Activated naive CD8-positive, alpha-beta T cell treated with anti-CD3 and anti-CD28 coated beads for 36 hours (primary cell): ENCODE measurements around the gene ITGB3. TPM values are rescaled to one million over a fixed set of nuclear protein-coding genes. Genes with fewer than 3 reads are reported as not detected.

Experiments
- DNase-seq: peaks from one replicate; pipeline ENCODE4 v3.0.0; 2021
- H3K27ac Mint-ChIP-seq: one replicate; pipeline ENCODE4 v1.8.0; 2022; ENCODE audit warnings: mild to moderate bottlenecking, moderate library complexity, mixed read lengths
- H3K27me3 Mint-ChIP-seq: one replicate; pipeline ENCODE4 v1.8.0; 2022; ENCODE audit warnings: mild to moderate bottlenecking, mixed read lengths
- H3K36me3 Mint-ChIP-seq: one replicate; pipeline ENCODE4 v1.8.0; 2021; ENCODE audit warnings: mild to moderate bottlenecking, mixed read lengths
- H3K4me1 Mint-ChIP-seq: one replicate; pipeline ENCODE4 v1.8.0; 2021; ENCODE audit warnings: mixed read lengths
- H3K4me3 Mint-ChIP-seq: one replicate; pipeline ENCODE4 v1.8.0; 2022; ENCODE audit warnings: mild to moderate bottlenecking, moderate library complexity, mixed read lengths
- H3K9me3 Mint-ChIP-seq: one replicate; pipeline ENCODE4 v1.8.0; 2022; ENCODE audit warnings: mixed read lengths
- total RNA-seq, 2 experiments: library from RNA; stranded (reverse); gene quantifications; one replicate each; pipeline ENCODE4 v1.2.3, GENCODE V29; 2021

The ITGB3 gene
- total RNA-seq, 2 experiments from 2014 or later, result 0.06 TPM; not detected in 1

GRCh38 chr17:47287639-47288038 lies 34.0 kb downstream of the ITGB3 start:
- Mint-ChIP-seq H3K9me3 (no peaks in the 10 kb centered on the region), H3K27ac (no peak overlapping the region), H3K27me3 (no peaks in the 10 kb centered on the region), H3K4me3 (no peak overlapping the region), H3K36me3 (no peaks in the 10 kb centered on the region), H3K4me1 (no peaks in the 10 kb centered on the region)
- no peak for DNase-seq

- no peak overlapping the region for H3K27ac Mint-ChIP-seq
- no peaks in the 10 kb centered on the region for H3K27me3 Mint-ChIP-seq
- no peak overlapping the region for H3K4me3 Mint-ChIP-seq
- H3K9me3 Mint-ChIP-seq, result no peaks in the 10 kb centered on the region
- H3K36me3 Mint-ChIP-seq, result no peaks in the 10 kb centered on the region
- no peaks in the 10 kb centered on the region for H3K4me1 Mint-ChIP-seq
- no peak for DNase-seq
These were observed 35.0 kb downstream of the ITGB3 start for GRCh38 chr17:47288531-47289116.

- DNase-seq, result no peak
- H3K4me3 Mint-ChIP-seq, result no peak overlapping the region
- no peaks in the 10 kb centered on the region for H3K4me1 Mint-ChIP-seq
- H3K27me3 Mint-ChIP-seq, result no peaks in the 10 kb centered on the region
- H3K9me3 Mint-ChIP-seq, result no peaks in the 10 kb centered on the region
- no peak overlapping the region for H3K27ac Mint-ChIP-seq
- H3K36me3 Mint-ChIP-seq, result no peaks in the 10 kb centered on the region
These were observed 35.7 kb downstream of the ITGB3 start for GRCh38 chr17:47289302-47289701.

- peaks cover 3% of the 10 kb centered on the region for H3K27me3 Mint-ChIP-seq
- DNase-seq, result no peak
- no peak overlapping the region for H3K4me3 Mint-ChIP-seq
- H3K4me1 Mint-ChIP-seq, result no peaks in the 10 kb centered on the region
- no peaks in the 10 kb centered on the region for H3K9me3 Mint-ChIP-seq
- no peak overlapping the region for H3K27ac Mint-ChIP-seq
- no peaks in the 10 kb centered on the region for H3K36me3 Mint-ChIP-seq
These were observed 37.2 kb downstream of the ITGB3 start for GRCh38 chr17:47290870-47291241.

- Mint-ChIP-seq H3K36me3 (no peaks in the 10 kb centered on the region), H3K27me3 (peaks cover 3% of the 10 kb centered on the region), H3K27ac (no peak overlapping the region), H3K9me3 (no peaks in the 10 kb centered on the region), H3K4me3 (no peak overlapping the region), H3K4me1 (no peaks in the 10 kb centered on the region)
- no peak for DNase-seq
These were observed 37.7 kb downstream of the ITGB3 start for GRCh38 chr17:47291242-47291873.

GRCh38 chr17:47292206-47292605 lies 38.6 kb downstream of the ITGB3 start:
- no peak overlapping the region for H3K27ac Mint-ChIP-seq
- no peaks in the 10 kb centered on the region for H3K4me1 Mint-ChIP-seq
- H3K4me3 Mint-ChIP-seq, result no peak overlapping the region
- H3K27me3 Mint-ChIP-seq, result peaks cover 3% of the 10 kb centered on the region
- H3K36me3 Mint-ChIP-seq, result no peaks in the 10 kb centered on the region
- no peak for DNase-seq
- H3K9me3 Mint-ChIP-seq, result no peaks in the 10 kb centered on the region

GRCh38 chr17:47295037-47295873 lies 41.6 kb downstream of the ITGB3 start:
- no peak overlapping the region for H3K27ac Mint-ChIP-seq
- no peak for DNase-seq
- H3K4me3 Mint-ChIP-seq, result no peak overlapping the region
- H3K4me1 Mint-ChIP-seq, result no peaks in the 10 kb centered on the region
- H3K9me3 Mint-ChIP-seq, result no peaks in the 10 kb centered on the region
- peaks cover 3% of the 10 kb centered on the region for H3K27me3 Mint-ChIP-seq
- no peaks in the 10 kb centered on the region for H3K36me3 Mint-ChIP-seq

- Mint-ChIP-seq H3K9me3 (no peaks in the 10 kb centered on the region), H3K4me3 (no peak overlapping the region), H3K4me1 (no peaks in the 10 kb centered on the region), H3K27me3 (peaks cover 3% of the 10 kb centered on the region), H3K27ac (no peak overlapping the region), H3K36me3 (no peaks in the 10 kb centered on the region)
- DNase-seq, result no peak
These were observed 42.2 kb downstream of the ITGB3 start for GRCh38 chr17:47295874-47296255.

GRCh38 chr17:47297661-47298400 lies 44.2 kb downstream of the ITGB3 start:
- no peak overlapping the region for H3K27ac Mint-ChIP-seq
- DNase-seq, result no peak
- peaks cover 3% of the 10 kb centered on the region for H3K36me3 Mint-ChIP-seq
- peaks cover 3% of the 10 kb centered on the region for H3K27me3 Mint-ChIP-seq
- no peaks in the 10 kb centered on the region for H3K4me1 Mint-ChIP-seq
- H3K4me3 Mint-ChIP-seq, result no peak overlapping the region
- peaks cover 10% of the 10 kb centered on the region for H3K9me3 Mint-ChIP-seq

GRCh38 chr17:47298712-47299111 lies 45.1 kb downstream of the ITGB3 start:
- H3K27ac Mint-ChIP-seq, result no peak overlapping the region
- peaks cover 3% of the 10 kb centered on the region for H3K27me3 Mint-ChIP-seq
- H3K36me3 Mint-ChIP-seq, result peaks cover 3% of the 10 kb centered on the region
- H3K9me3 Mint-ChIP-seq, result peaks cover 10% of the 10 kb centered on the region
- H3K4me3 Mint-ChIP-seq, result no peak overlapping the region
- DNase-seq, result no peak
- H3K4me1 Mint-ChIP-seq, result no peaks in the 10 kb centered on the region

GRCh38 chr17:47299239-47299910 lies 45.7 kb downstream of the ITGB3 start:
- H3K27ac Mint-ChIP-seq, result no peak overlapping the region
- peaks cover 10% of the 10 kb centered on the region for H3K9me3 Mint-ChIP-seq
- peaks cover 3% of the 10 kb centered on the region for H3K27me3 Mint-ChIP-seq
- no peaks in the 10 kb centered on the region for H3K4me1 Mint-ChIP-seq
- no peak for DNase-seq
- H3K36me3 Mint-ChIP-seq, result peaks cover 3% of the 10 kb centered on the region
- H3K4me3 Mint-ChIP-seq, result no peak overlapping the region

GRCh38 chr17:47300718-47301117 lies 47.1 kb downstream of the ITGB3 start:
- Mint-ChIP-seq H3K36me3 (peaks cover 3% of the 10 kb centered on the region), H3K27ac (no peak overlapping the region), H3K9me3 (peaks cover 10% of the 10 kb centered on the region), H3K4me3 (no peak overlapping the region), H3K4me1 (peaks cover 8% of the 10 kb centered on the region), H3K27me3 (no peaks in the 10 kb centered on the region)
- no peak for DNase-seq

GRCh38 chr17:47301161-47301560 lies 47.5 kb downstream of the ITGB3 start:
- peaks cover 10% of the 10 kb centered on the region for H3K9me3 Mint-ChIP-seq
- H3K4me3 Mint-ChIP-seq, result no peak overlapping the region
- DNase-seq, result no peak
- H3K27ac Mint-ChIP-seq, result no peak overlapping the region
- H3K27me3 Mint-ChIP-seq, result no peaks in the 10 kb centered on the region
- H3K4me1 Mint-ChIP-seq, result peaks cover 9% of the 10 kb centered on the region
- H3K36me3 Mint-ChIP-seq, result peaks cover 3% of the 10 kb centered on the region

GRCh38 chr17:47301831-47302230 lies 48.2 kb downstream of the ITGB3 start:
- H3K27ac Mint-ChIP-seq, result no peak overlapping the region
- H3K27me3 Mint-ChIP-seq, result no peaks in the 10 kb centered on the region
- peaks cover 9% of the 10 kb centered on the region for H3K4me1 Mint-ChIP-seq

GRCh38 chr17:47304186-47304585 lies 50.6 kb downstream of the ITGB3 start:
- Mint-ChIP-seq H3K9me3 (peaks cover 10% of the 10 kb centered on the region), H3K27ac (no peak overlapping the region), H3K4me1 (peaks cover 11% of the 10 kb centered on the region), H3K36me3 (peaks cover 3% of the 10 kb centered on the region), H3K27me3 (no peaks in the 10 kb centered on the region), H3K4me3 (no peak overlapping the region)
- DNase-seq, result no peak

More at GRCh38 chr17:47301831-47302230, 48.2 kb downstream of the ITGB3 start:
- no peak for DNase-seq
- peaks cover 10% of the 10 kb centered on the region for H3K9me3 Mint-ChIP-seq
- H3K4me3 Mint-ChIP-seq, result no peak overlapping the region
- peaks cover 3% of the 10 kb centered on the region for H3K36me3 Mint-ChIP-seq
